ENCODE measurements around the gene CPA3.

DNA sequence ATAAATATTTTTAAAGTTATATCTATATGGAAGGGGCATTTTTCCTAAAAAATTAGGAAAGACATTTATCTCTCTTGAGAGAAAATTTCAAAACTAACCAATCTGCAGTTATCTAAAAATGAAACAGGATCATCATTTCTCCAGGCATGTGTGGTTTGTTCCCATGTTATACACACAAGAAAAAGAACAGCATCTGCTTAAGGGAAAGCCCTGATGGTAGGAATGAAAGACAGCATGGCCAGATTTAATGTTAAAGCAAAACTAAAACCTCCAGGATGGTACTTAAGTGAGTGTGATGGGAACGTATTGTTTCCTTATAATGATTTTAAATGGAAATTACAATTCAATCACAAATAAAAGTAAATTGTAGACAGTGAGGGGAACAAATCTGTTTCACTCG lies 80.0 kb downstream of the CPA3 start:
- TF ChIP-seq, protein P1, sequence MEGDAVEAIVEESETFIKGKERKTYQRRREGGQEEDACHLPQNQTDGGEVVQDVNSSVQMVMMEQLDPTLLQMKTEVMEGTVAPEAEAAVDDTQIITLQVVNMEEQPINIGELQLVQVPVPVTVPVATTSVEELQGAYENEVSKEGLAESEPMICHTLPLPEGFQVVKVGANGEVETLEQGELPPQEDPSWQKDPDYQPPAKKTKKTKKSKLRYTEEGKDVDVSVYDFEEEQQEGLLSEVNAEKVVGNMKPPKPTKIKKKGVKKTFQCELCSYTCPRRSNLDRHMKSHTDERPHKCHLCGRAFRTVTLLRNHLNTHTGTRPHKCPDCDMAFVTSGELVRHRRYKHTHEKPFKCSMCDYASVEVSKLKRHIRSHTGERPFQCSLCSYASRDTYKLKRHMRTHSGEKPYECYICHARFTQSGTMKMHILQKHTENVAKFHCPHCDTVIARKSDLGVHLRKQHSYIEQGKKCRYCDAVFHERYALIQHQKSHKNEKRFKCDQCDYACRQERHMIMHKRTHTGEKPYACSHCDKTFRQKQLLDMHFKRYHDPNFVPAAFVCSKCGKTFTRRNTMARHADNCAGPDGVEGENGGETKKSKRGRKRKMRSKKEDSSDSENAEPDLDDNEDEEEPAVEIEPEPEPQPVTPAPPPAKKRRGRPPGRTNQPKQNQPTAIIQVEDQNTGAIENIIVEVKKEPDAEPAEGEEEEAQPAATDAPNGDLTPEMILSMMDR (IDR thresholded peaks at IDR 0.05; ENCODE audit: borderline replicate concordance, extremely low read depth, low read length, poor library complexity, severe bottlenecking): no peak
- no peak for TF ChIP-seq EZH2 (IDR thresholded peaks at IDR 0.05; ENCODE audit: borderline replicate concordance, low read depth, low read length, severe bottlenecking)
